ENCODE measurements around the gene AP1M2. TPM values are rescaled to one million over a fixed set of nuclear protein-coding genes. Genes with fewer than 3 reads are reported as not detected.

AP1M2 gene
- total RNA-seq, 1 donor from 2014 or later, result 29.0 TPM

DNA sequence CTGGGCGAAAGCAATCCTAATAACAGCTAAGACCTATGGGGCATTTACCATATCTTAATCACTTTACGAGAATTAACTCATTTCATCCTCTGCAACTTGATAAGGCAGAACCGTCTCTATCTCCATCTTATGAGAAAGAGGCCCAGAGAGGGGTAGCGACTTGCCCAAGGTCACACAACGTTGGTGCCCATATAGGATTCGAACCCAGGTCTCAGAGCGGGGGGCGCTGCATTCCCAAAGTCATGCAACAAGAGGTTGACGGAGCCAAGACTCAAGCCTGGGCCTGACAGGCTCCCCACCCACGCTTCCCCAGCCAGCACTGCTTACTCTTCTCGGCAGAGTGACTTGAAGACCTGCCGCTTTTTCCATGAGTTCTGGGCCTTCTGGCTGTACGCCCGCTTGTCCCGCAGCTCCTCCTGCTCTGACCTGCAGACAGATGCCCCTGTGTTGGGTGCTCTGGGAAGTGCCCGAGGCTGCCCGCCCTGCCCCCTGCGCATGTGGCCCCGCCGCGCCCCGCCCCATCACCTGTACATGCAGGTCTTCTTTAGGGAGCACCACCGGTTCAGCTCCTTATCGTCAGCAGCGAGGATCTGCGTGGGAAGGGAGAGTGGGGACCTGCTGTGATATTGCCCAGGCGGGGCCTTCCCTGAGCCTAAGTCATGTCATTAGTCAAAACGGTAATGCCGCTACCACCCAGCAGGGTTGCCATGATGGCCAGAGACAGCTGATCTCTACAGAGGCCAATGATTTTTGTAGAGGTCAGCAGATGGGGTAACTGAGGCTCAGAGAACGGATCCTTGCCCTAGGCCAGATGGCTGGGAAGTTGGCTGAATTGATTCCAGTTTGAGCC is 32.1 kb downstream of the AP1M2 start:
- intact Hi-C loops (cut with DNase I), result no loop called here
- H3K27ac ChIP-seq, result peak overlapping the region; percentile 26
- no peak for DNase-seq (ENCODE audit: extremely low spot score in 2 of 2)

DNA sequence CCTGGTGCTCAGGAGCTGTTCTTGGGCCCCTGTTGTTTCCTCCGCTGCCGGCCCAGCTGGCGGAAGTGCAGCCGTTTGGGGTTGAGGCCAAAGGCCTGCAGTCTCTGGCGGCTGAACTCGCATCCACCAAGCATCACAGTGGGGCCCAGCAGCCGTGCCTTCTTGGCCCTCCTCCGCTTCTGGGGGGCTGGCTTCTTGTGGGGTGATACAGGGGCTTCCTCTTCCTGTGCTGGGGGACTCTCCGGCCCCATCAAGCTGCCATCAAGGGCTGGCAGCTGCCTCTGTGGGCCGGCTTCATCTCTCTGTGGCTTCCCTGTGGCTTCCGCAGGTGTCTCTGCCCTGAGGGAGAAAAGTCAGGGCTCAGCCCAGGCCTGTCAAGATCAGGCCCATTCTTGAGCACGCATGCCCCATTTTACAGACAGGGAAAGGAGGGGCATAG is 33.1 kb downstream of the AP1M2 start:
- Histone ChIP-seq H3K27me3 (no peaks in the 10 kb centered on the region), H3K4me1 (peaks cover 47% of the 10 kb centered on the region), H3K27ac (no peak overlapping the region), H3K4me3 (no peak overlapping the region), H3K36me3 (peaks cover 0 to 78% of the 10 kb centered on the region in 2 donors), H3K9me3 (no peaks in the 10 kb centered on the region)
- TF ChIP-seq, protein P1, sequence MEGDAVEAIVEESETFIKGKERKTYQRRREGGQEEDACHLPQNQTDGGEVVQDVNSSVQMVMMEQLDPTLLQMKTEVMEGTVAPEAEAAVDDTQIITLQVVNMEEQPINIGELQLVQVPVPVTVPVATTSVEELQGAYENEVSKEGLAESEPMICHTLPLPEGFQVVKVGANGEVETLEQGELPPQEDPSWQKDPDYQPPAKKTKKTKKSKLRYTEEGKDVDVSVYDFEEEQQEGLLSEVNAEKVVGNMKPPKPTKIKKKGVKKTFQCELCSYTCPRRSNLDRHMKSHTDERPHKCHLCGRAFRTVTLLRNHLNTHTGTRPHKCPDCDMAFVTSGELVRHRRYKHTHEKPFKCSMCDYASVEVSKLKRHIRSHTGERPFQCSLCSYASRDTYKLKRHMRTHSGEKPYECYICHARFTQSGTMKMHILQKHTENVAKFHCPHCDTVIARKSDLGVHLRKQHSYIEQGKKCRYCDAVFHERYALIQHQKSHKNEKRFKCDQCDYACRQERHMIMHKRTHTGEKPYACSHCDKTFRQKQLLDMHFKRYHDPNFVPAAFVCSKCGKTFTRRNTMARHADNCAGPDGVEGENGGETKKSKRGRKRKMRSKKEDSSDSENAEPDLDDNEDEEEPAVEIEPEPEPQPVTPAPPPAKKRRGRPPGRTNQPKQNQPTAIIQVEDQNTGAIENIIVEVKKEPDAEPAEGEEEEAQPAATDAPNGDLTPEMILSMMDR (IDR thresholded peaks at IDR 0.05), result no peak
- TF ChIP-seq POLR2A (IDR thresholded peaks at IDR 0.05) (no peak), POLR2AphosphoS5 (IDR thresholded peaks at IDR 0.05; ENCODE audit: insufficient read depth in 1 of 2, low read depth in 1 of 2) (peak in 1 of 2 donors; percentile 34)
- DNase-seq (ENCODE audit: extremely low spot score in 2 of 2), result no peak
- intact Hi-C loops (cut with DNase I), result no loop called here

More for the DNA sequence above, 32.1 kb downstream of the AP1M2 start:
- Histone ChIP-seq H3K4me1 (peaks cover 47% of the 10 kb centered on the region), H3K27me3 (no peaks in the 10 kb centered on the region), H3K9me3 (no peaks in the 10 kb centered on the region), H3K36me3 (peaks cover 0 to 78% of the 10 kb centered on the region in 2 donors), H3K4me3 (no peak overlapping the region)
- TF ChIP-seq POLR2AphosphoS5 (IDR thresholded peaks at IDR 0.05; ENCODE audit: insufficient read depth in 1 of 2, low read depth in 1 of 2) (no peak), POLR2A (IDR thresholded peaks at IDR 0.05) (no peak)
- TF ChIP-seq, protein P1 (IDR thresholded peaks at IDR 0.05), result no peak

DNA sequence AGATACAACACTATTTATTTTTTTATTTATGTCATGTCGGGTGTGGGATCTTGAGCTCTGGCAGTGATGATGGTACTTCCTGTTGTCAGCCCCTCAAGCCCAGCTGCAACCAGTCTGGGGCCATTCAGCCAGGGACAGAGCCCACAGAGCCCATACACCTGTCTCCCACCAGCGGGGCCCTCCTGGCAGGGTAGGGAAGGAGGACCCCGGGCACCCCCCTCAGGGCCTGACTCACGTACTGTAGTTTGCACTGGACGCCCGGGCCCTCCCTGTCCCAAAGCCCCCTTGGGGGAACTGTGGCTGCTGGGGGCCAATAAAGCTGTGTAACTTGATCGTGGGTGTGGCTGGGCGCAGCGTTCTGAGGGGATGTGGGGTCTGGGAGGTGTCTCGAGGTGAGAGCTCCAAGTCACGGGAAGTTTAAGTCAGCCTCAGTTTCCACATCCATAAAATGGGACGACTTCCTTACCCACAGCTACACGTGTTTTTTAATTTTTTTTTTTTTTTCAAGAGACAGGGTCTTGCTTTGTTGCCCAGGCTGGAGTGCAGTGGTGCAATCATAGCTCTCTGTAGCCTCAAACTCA is 33.9 kb downstream of the AP1M2 start:
- H3K4me1 ChIP-seq, result peaks cover 47% of the 10 kb centered on the region
- TF ChIP-seq, protein P1 (IDR thresholded peaks at IDR 0.05), result no peak
- TF ChIP-seq POLR2A (IDR thresholded peaks at IDR 0.05), result no peak
- TF ChIP-seq POLR2AphosphoS5 (IDR thresholded peaks at IDR 0.05; ENCODE audit: insufficient read depth in 1 of 2, low read depth in 1 of 2), result no peak
- peaks cover 0 to 79% of the 10 kb centered on the region in 2 donors for H3K36me3 ChIP-seq
- no peak for DNase-seq (ENCODE audit: extremely low spot score in 2 of 2)
- no peak overlapping the region for H3K4me3 ChIP-seq
- H3K27ac ChIP-seq, result no peak overlapping the region
- intact Hi-C loops (cut with DNase I), result no loop called here
- H3K9me3 ChIP-seq, result no peaks in the 10 kb centered on the region
- H3K27me3 ChIP-seq, result no peaks in the 10 kb centered on the region

DNA sequence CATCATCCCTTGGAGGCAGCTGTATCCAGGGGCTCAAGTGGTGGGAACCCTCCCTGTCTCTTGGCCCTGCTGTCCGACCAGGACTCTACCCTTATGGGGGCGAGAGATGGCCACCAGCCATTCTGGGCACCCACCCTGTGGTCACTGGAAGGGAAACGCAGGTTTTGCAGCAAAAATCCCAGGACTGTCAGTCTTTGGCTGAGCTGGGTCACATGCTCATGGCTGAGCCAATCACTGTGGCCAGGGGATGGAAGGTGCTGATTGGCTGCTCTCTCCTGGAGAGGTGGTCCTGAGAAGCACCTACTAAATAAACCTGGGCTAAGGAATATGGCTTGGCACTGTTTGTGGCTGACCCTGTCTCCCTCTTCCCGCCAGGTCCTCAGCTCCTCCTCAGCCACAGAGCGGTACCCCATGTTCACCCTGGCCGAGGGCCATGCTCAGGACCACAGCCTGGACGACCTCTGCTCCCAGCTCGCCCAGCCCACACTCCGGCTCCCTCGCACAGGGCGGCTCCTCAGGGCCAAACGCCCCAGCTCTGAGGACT is 34.5 kb downstream of the AP1M2 start:
- H3K27me3 ChIP-seq, result no peaks in the 10 kb centered on the region
- peaks cover 47% of the 10 kb centered on the region for H3K4me1 ChIP-seq
- no peaks in the 10 kb centered on the region for H3K9me3 ChIP-seq
- intact Hi-C loops (cut with DNase I), result no loop called here
- no peak for DNase-seq (ENCODE audit: extremely low spot score in 2 of 2)
- H3K36me3 ChIP-seq, result peaks cover 0 to 77% of the 10 kb centered on the region in 2 donors
- no peak for TF ChIP-seq POLR2AphosphoS5 (IDR thresholded peaks at IDR 0.05; ENCODE audit: insufficient read depth in 1 of 2, low read depth in 1 of 2)
- TF ChIP-seq, protein P1 (IDR thresholded peaks at IDR 0.05), result no peak
- TF ChIP-seq POLR2A (IDR thresholded peaks at IDR 0.05), result no peak
- no peak overlapping the region for H3K27ac ChIP-seq
- H3K4me3 ChIP-seq, result no peak overlapping the region
